GM18526 (cell line): ENCODE data around the gene MYD88.

Source experiments
- POLR2A ChIP-seq: IDR thresholded peaks from 3 replicates; pipeline ENCODE4 v1.6.1; 2011; ENCODE audit not compliant: insufficient read length; ENCODE audit errors: extremely low read depth

Gene MYD88

DNA sequence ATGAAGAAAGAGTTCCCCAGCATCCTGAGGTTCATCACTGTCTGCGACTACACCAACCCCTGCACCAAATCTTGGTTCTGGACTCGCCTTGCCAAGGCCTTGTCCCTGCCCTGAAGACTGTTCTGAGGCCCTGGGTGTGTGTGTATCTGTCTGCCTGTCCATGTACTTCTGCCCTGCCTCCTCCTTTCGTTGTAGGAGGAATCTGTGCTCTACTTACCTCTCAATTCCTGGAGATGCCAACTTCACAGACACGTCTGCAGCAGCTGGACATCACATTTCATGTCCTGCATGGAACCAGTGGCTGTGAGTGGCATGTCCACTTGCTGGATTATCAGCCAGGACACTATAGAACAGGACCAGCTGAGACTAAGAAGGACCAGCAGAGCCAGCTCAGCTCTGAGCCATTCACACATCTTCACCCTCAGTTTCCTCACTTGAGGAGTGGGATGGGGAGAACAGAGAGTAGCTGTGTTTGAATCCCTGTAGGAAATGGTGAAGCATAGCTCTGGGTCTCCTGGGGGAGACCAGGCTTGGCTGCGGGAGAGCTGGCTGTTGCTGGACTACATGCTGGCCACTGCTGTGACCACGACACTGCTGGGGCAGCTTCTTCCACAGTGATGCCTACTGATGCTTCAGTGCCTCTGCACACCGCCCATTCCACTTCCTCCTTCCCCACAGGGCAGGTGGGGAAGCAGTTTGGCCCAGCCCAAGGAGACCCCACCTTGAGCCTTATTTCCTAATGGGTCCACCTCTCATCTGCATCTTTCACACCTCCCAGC is 2.9 kb downstream of the MYD88 start:
- TF ChIP-seq POLR2A = no peak

DNA sequence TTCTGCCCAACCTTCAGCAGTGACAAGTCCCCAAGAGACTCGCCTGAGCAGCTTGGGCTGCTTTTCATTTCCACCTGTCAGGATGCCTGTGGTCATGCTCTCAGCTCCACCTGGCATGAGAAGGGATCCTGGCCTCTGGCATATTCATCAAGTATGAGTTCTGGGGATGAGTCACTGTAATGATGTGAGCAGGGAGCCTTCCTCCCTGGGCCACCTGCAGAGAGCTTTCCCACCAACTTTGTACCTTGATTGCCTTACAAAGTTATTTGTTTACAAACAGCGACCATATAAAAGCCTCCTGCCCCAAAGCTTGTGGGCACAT is 3.5 kb downstream of the MYD88 start:
- TF ChIP-seq POLR2A = no peak

DNA sequence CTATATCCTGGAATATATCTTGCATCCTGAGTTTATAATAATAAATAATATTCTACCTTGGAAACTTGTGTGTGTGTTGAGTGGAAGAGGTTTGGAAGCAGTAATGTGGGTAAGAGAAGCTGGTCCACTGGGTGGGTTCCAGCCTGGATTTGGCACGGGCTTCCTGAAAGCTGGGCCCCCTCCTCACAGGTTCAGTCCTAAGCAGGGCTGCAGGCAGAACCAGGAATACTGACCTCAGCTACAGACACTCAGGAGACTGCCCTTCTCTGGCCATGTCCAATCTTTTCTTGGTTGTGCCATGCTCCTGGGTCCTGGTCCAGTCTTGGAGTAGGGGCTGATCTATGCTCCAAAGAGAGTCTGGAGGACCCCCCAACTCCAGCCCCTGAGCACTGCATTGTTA is 4.5 kb downstream of the MYD88 start:
- no peak for TF ChIP-seq POLR2A

DNA sequence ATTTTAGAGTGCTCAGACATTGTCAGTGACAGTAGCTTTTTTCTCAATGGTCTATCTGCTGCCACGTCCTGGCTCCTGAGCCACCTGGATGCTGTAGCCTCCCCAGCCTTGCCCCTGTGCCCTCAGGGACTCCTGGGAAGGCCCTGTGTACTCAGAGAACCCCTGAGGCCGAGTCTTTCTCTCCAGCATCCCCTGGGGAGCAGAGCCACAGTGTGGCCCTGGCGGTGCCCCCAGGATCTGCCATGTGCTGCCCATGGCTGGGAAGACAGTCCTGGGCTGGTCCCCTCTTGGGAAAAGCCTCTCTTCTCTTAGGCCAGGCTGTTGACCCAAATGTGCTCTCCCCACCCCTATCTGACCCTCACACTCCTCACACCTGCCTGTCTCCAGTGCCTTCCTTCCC is 5.0 kb downstream of the MYD88 start:
- TF ChIP-seq POLR2A = no peak

DNA sequence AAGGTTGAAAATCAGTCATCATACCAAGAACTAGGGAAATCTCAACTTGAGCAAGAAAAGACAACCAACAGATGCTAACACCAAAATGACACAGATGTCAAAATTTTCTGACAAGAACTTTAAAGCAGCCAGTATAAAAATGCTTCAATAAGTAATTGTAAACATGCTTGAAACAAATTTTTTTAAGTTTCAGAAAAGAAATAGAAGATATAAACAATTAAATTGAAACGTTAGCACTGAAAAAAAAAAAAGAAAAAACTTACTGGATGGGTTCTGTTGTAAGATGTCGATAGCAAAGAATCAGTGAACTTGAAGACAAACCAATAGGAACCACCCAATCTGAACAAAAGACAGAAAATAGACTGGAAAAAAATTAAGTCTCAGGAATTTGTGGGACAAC is 8.0 kb downstream of the MYD88 start:
- TF ChIP-seq POLR2A = no peak

DNA sequence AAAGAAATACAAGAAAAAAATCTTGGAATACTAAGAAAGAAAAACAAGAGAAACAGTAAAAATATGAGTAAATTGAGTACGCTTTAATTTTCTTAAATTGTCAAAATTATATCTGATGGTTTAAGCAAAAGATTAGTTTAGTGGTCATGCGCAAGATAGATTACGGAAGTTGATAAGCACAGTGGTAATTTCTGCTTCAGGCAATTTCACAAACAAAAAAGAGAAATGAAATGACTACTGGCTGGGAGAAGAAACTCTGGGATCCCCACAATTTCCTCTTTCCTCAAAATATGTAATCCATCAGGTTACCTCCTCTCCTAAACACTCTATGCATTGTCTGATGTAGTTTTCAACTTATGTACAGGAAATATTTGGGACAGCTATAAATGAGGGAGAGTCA is 9.0 kb downstream of the MYD88 start:
- TF ChIP-seq POLR2A = no peak

DNA sequence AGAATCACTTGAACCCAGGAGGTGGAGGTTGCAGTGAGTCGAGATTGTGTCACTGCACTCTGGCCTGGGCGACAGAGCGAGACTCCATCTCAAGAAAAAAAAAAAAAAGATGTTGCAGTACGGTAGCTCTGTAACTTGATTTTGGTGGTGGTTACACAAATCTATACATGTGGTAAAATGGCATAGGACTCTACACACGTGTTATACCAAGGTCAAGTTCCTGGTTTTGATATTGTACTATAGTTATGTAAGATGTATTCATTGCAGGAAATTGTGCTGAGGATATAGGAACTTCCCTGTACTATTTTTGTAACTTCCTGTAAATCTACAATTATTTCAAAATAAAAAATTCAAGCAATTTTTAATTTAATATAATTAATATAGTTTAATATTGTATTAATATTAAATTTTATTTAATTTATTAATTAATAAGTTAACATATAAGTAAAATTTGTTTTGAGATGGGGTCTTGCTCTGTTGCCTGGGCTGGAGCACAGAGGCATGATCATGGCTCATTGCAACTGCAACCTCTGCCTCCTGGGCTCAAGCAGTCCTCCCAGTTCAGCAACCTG is 9.9 kb downstream of the MYD88 start:
- TF ChIP-seq POLR2A = no peak

DNA sequence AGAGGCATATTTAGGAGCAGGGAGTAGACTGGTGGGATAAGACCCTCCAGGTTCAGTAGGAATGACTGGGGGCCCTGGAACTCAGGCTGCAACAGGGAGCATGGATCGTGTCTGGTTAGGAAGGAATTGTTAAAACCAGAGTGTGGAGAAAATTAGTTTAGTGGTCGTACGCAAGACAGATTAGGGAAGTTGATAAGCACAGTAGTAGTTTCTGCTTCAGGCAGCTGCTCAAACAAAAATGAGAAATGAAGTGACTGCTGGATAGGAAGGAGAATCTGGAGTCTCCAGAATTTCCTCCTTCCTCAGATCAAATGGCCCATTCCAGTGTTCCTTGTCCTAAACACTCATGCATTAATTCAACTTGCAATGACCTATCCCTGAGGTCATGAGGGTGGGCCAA is 11.2 kb downstream of the MYD88 start:
- no peak for TF ChIP-seq POLR2A

DNA sequence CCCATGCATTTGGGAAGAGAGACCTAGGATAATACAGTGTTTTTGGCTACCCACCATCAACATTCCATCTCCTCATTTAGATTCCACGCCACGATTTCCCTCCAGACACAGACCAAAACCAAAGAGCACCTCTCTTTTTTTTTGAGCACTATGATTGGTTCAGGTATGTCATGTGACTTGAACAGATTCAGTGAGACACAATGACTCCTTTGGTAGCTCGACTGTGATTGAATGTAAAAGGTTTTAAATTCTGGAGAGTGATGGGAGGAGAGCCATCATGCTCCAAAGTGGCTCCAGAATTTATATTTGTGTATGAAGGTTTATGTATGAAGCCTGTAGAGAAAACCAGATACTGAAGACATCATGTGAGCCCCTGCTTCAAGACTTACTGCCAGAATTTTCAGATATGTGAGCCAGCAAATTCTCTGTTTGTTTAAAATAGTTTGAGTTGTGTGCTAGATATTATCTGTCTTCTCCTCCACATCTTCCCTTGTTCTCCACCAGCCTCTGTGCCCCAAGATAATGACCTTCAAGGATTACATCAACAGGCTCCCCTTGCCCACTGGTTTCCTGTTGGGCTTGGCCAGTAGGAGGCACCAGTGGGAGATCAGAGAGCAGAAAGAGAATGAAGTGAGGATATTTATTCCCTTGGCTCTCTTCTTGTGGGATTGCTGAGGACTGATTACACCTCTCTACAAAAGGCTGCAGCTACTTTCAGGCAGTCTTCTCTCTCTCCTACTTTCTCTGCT is 12.5 kb downstream of the MYD88 start:
- TF ChIP-seq POLR2A = no peak

DNA sequence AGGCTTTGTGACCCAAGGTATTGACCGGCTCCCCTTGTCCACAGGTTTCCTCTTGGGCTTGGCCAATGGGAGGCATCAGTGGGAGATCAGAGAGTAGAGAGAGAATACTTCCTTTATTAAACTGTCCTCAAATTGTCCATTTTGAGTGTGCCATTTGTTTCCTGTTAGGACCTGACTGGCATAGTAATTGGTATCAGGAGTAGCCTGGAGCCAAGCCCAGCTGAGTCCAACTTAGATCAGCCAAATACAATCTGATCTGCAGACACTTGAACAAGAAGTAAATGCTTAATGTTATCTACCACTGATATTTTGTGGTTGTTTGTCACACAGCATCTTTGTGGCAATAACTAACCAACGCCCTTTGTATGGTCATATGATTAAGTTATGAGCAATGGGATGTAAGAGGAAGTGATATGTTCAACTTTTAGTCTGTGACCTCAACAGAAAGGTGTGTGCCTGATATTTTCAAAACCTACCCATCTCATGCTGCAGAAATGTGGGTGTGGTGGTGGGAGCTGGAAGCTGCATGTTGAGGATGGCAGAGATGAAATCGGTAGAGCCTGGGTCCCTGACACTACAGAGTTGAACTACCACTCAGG is 13.3 kb downstream of the MYD88 start:
- no peak for TF ChIP-seq POLR2A

DNA sequence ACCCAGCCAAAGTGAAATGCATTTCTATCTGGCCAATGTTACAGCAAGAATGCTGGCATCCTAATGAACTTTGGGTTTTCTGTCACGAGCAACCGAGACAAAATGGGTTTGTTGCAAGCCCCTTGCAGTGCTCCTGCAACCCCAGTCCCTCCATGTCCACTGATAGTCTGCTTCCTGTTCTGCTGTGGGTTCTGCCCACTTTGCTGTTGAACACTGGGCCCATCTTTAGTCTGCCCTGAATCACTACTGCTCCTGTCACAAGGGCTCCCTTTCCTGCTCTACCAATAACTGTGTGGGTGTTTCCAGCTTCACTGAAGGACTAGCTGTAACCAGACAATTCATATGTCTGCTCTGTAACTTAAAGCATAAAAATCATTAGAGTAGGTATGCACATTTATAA is 14.1 kb downstream of the MYD88 start:
- TF ChIP-seq POLR2A = no peak

DNA sequence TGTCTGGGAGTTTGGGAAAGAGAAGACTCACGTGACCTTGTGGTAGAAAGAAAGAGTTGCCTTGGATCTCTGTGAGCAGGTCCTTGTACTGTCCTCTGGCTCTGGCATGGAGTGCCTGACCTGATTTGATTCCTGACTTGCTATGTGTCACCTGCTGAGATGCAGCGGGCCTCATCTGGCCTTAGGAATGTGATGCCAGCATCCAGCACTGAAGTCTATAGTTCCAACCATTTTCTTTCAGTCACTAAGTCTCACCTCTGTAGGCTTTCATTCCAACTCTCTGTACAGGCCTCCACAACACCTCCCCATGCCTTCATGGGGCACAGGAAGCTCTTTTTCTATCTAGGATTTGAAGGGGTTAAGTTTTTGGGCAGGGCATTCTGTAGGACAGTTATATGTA is 14.8 kb downstream of the MYD88 start:
- TF ChIP-seq POLR2A = no peak

DNA sequence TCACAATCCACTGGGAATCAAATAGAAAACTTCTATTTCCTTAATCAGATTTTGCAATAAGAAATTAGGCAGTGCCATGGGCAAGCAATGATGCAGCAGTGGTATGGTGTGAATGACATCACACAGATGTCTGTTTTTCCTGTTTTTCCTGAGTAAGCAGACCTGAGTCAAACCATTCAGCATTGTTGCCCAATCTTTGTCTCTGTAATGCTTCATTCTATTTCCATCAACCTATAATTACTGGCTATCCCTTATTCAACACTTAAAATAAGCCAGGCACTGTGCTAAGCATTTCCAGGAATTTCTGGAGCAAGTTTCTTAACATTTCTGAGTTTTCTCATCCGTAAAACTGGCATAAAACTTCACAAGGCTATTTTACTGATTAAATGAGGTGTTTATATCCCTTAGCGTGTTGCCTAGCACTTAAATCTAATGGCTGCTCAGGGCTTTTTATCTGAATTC is 15.6 kb downstream of the MYD88 start:
- TF ChIP-seq POLR2A = no peak

DNA sequence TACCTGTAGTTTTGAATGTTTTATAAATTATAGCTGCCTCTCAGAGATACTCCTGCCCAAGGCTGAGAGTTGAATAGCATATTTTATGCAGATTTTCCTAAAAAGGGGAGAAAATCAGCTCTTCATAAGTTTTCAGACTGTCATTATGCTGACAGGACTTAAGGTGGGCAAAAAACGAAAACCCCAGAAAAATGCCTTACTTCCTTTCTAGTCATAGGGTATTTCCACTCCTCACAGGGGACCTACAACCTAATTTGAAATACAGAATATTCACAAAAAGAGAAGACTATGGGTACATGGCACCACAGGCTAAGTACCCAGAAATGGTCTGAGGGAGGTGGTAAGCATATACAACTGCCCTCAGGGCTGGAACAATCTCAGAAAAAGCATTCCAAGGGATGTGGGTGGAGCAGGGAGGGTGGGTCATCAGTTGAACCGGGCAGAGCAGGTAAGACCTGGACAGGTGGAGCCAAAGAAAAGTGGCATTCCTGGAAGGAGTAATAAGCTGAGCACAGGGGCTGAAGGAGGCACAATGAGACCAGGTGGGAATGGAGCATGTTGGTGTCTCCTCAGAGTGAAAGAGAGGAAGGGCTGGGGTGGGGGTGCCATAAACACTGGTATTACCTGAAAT is 16.3 kb downstream of the MYD88 start:
- TF ChIP-seq POLR2A = no peak

DNA sequence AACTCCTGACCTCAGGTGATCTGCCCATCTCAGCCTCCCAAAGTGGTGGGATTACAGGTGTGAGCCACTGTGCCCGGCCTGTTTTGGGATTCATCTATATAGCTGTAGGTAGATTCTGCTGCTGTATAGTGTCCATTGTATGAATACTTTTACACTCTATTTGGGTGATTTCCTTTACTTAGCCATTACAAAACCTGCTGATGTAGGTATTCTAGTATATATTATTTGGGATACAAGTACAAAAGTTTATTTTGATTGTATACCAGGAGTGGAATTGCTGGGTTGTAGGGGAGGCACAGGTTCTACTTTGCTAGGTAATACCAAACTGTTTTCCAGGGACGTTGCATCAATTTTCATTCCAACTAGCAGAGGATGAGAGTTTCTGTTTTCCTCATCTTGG is 17.4 kb downstream of the MYD88 start:
- TF ChIP-seq POLR2A = no peak

DNA sequence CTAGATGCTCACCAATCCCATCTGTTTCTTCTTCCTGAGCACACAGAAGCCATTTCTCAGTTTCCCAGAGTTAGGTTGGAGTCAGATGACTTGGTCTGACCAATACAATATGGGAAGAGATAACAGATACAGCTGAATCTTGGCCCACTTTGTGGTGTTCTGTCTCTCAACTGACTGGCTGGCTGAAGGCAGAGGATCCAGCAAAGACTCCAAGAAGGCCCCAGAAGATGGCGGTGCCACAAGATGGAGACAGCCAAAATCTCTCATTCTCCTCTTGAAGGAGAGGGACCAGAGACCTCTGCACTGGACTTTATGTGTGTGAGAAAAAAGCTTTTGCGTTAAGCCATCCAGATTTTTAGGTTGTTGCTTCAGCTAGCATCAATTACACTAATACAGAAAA is 18.7 kb downstream of the MYD88 start:
- no peak for TF ChIP-seq POLR2A

DNA sequence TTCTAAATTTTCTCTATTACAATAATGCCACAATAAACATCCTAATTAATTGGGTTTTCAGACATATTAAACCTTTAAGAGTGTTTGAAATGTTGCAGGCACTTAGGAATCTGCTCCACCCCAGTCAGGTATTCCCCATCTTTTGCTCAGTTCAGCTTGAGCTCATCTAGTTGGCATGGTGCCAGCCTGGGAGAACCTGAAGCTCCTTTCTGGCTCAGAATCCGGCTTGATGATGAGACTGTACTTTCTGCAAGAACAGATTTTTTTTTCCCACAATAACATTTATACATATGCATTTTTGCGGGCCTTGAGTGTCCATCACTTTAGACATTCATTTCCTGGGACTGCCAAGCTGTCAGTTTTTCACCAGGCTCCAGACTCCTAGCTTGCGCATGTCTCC is 19.1 kb downstream of the MYD88 start:
- TF ChIP-seq POLR2A = no peak
